ENCODE measurements around the gene KLHDC8A. TPM values are rescaled to one million over a fixed set of nuclear protein-coding genes. Genes with fewer than 3 reads are reported as not detected.

Gene KLHDC8A
- total RNA-seq, 1 donor from 2014 or later, result 3.9 TPM

GRCh38 chr1:205316161-205316566 lies 40.6 kb downstream of the KLHDC8A start:
- H3K27me3 Mint-ChIP-seq, result peaks cover 6% of the 10 kb centered on the region
- no peaks in the 10 kb centered on the region for H3K9me3 Mint-ChIP-seq
- peaks cover 62% of the 10 kb centered on the region for H3K4me1 Mint-ChIP-seq (ENCODE audit: unreplicated experiment)
- peak overlapping the region; percentile 64 for H3K27ac Mint-ChIP-seq
- TF ChIP-seq, protein P1, sequence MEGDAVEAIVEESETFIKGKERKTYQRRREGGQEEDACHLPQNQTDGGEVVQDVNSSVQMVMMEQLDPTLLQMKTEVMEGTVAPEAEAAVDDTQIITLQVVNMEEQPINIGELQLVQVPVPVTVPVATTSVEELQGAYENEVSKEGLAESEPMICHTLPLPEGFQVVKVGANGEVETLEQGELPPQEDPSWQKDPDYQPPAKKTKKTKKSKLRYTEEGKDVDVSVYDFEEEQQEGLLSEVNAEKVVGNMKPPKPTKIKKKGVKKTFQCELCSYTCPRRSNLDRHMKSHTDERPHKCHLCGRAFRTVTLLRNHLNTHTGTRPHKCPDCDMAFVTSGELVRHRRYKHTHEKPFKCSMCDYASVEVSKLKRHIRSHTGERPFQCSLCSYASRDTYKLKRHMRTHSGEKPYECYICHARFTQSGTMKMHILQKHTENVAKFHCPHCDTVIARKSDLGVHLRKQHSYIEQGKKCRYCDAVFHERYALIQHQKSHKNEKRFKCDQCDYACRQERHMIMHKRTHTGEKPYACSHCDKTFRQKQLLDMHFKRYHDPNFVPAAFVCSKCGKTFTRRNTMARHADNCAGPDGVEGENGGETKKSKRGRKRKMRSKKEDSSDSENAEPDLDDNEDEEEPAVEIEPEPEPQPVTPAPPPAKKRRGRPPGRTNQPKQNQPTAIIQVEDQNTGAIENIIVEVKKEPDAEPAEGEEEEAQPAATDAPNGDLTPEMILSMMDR (conservative IDR thresholded peaks at IDR 0.05), result no peak
- peaks cover 9% of the 10 kb centered on the region for H3K36me3 Mint-ChIP-seq
- no peak for DNase-seq (ENCODE audit: extremely low spot score, unreplicated experiment)
- peak overlapping the region; percentile 50 for H3K4me3 Mint-ChIP-seq

DNA sequence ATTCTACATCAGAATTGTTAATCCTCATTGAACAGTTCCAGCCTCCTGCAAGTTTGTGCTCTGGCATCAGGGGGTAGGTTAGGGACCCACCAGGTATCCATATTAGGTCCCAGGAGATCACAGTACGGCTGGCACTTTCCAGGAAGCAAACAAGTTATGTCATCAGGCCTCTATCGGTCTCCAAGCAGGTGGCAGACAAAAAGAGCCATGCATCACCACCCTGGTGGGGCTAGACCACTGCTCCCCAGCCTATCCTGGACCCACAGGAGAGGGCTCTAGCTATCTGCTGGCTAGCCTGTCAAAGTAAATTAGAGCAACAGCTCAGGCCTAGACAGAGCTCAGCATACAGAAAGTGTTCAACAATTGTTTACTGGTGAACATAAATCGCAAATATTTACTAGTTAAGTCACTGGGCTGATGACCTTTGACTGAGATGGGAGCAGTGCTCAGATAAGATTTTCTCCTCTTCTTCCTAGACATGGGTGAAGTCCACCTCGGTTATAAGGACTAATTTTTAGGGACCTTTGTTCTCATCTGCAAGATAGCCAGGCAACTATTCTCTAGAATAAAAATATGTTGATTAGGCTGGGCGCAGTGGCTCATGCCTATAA lies 41.6 kb downstream of the KLHDC8A start:
- no peaks in the 10 kb centered on the region for H3K27me3 Mint-ChIP-seq
- no peaks in the 10 kb centered on the region for H3K9me3 Mint-ChIP-seq
- peak overlapping the region; percentile 93 for H3K27ac Mint-ChIP-seq
- TF ChIP-seq, protein P1 (conservative IDR thresholded peaks at IDR 0.05), result no peak
- no peak overlapping the region for H3K4me3 Mint-ChIP-seq
- peaks cover 54% of the 10 kb centered on the region for H3K4me1 Mint-ChIP-seq (ENCODE audit: unreplicated experiment)
- peaks cover 17% of the 10 kb centered on the region for H3K36me3 Mint-ChIP-seq
- no peak for DNase-seq (ENCODE audit: extremely low spot score, unreplicated experiment)

GRCh38 chr1:205313563-205314308 lies 43.0 kb downstream of the KLHDC8A start:
- Mint-ChIP-seq H3K27ac (peak overlapping the region; percentile 93), H3K4me1 (ENCODE audit: unreplicated experiment) (peaks cover 42% of the 10 kb centered on the region)
- TF ChIP-seq, protein P1 (conservative IDR thresholded peaks at IDR 0.05), result no peak

DNA sequence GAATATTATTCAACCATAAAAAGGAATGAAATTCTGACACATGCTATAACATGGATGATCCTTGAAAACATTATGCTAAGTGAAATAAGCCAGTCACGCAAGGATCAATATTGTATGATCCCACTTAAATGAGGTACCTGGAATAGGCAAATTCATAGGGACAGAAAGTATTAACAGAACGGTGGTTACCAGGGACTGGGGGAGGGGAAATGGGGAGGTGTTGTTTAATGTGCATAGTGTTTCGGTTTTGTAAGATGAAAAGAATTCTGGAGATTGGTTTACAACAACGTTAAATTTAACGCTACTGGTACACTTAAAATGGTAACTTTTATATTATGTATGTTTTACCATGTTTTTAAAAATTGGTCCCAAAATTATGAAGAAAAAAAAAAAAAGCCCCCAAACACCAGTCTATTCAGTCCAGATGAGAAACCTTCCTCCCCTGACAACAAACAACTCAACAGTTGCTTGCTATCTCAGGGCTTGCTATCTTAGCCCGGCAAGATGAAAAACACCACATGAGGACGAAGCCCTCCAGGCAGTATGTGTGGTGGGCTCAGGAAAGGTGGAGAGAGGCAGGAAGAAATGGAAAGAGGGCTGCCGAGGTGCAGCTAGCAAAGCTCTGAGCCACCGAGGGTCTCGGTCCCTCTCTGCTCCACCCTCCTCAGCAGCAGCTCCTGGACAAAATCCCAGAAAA lies 43.7 kb downstream of the KLHDC8A start:
- TF ChIP-seq, protein P1 (conservative IDR thresholded peaks at IDR 0.05), result no peak
- peaks cover 35% of the 10 kb centered on the region for H3K4me1 Mint-ChIP-seq (ENCODE audit: unreplicated experiment)
- H3K9me3 Mint-ChIP-seq, result no peaks in the 10 kb centered on the region
- no peak for DNase-seq (ENCODE audit: extremely low spot score, unreplicated experiment)
- peaks cover 12% of the 10 kb centered on the region for H3K36me3 Mint-ChIP-seq
- peak overlapping the region; percentile 93 for H3K27ac Mint-ChIP-seq
- peak overlapping the region; percentile 83 for H3K4me3 Mint-ChIP-seq
- no peaks in the 10 kb centered on the region for H3K27me3 Mint-ChIP-seq

More at GRCh38 chr1:205313563-205314308, 43.0 kb downstream of the KLHDC8A start:
- Mint-ChIP-seq H3K9me3 (no peaks in the 10 kb centered on the region), H3K36me3 (peaks cover 10% of the 10 kb centered on the region), H3K4me3 (peak overlapping the region; percentile 83), H3K27me3 (no peaks in the 10 kb centered on the region)
- DNase-seq (ENCODE audit: extremely low spot score, unreplicated experiment), result peak; percentile 77

- TF ChIP-seq, protein P1 (conservative IDR thresholded peaks at IDR 0.05), result no peak
- H3K4me1 Mint-ChIP-seq (ENCODE audit: unreplicated experiment), result peaks cover 25% of the 10 kb centered on the region
- no peak overlapping the region for H3K27ac Mint-ChIP-seq
- no peaks in the 10 kb centered on the region for H3K27me3 Mint-ChIP-seq
- H3K4me3 Mint-ChIP-seq, result no peak overlapping the region
- H3K36me3 Mint-ChIP-seq, result peaks cover 18% of the 10 kb centered on the region
- no peak for DNase-seq (ENCODE audit: extremely low spot score, unreplicated experiment)
- H3K9me3 Mint-ChIP-seq, result no peaks in the 10 kb centered on the region
Measured at GRCh38 chr1:205310976-205311704, 45.6 kb downstream of the KLHDC8A start.
